ENCODE results near the gene ASTN2. TPM values are rescaled to one million over a fixed set of nuclear protein-coding genes. Genes with fewer than 3 reads are reported as not detected.

ASTN2 gene
- total RNA-seq, 1 donor from 2014 or later: 12.2 TPM

DNA sequence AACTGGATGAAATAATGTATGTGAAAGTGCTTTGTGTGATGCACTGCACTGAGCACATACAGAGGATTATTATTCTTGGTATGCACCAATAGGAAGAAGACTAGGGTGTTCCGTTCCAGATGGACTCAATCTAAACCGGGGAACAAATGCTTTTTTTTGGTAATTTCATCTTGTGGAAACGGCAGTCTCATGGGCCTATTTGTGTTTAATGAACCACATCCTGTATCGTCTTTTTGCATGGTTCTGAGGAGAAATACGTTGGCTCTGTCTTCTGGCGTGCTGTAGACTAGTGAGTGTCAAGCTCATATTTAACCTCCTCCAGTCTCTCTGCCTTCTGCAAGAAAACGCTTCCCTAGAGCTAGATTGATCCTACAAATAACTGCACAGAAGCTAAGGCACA, 697.7 kb downstream of the ASTN2 start:
- Histone ChIP-seq H3K36me3 (ENCODE audit: control insufficient read depth, insufficient read depth, low read length) (no peaks in the 10 kb centered on the region), H3K27me3 (ENCODE audit: control insufficient read depth, insufficient read depth, low read length) (no peaks in the 10 kb centered on the region), H3K4me3 (ENCODE audit: low read depth, low read length) (no peak overlapping the region)
- TF ChIP-seq, protein P1, sequence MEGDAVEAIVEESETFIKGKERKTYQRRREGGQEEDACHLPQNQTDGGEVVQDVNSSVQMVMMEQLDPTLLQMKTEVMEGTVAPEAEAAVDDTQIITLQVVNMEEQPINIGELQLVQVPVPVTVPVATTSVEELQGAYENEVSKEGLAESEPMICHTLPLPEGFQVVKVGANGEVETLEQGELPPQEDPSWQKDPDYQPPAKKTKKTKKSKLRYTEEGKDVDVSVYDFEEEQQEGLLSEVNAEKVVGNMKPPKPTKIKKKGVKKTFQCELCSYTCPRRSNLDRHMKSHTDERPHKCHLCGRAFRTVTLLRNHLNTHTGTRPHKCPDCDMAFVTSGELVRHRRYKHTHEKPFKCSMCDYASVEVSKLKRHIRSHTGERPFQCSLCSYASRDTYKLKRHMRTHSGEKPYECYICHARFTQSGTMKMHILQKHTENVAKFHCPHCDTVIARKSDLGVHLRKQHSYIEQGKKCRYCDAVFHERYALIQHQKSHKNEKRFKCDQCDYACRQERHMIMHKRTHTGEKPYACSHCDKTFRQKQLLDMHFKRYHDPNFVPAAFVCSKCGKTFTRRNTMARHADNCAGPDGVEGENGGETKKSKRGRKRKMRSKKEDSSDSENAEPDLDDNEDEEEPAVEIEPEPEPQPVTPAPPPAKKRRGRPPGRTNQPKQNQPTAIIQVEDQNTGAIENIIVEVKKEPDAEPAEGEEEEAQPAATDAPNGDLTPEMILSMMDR (IDR thresholded peaks at IDR 0.05; ENCODE audit: insufficient read depth, low read length, poor library complexity, severe bottlenecking): no peak
- no peak for DNase-seq (ENCODE audit: low read depth)

DNA sequence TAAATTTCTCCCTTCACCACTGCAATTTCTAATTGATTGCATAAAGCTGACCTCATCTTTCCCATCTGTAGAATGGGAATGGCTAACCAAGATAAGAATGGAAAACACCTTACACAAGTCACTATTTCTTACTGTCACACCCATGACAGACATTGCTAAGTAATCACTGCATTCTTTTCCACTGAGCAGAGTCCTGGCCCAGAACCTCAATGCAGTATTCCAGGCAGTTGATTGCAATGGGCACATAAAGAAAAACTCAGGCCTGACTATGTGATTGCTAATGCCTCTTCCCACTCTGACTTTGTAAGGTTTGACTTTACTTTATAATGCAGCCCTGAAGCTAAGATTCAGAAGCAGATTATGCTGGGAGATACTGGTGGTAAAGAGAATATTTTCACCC, 698.4 kb downstream of the ASTN2 start:
- Histone ChIP-seq H3K36me3 (ENCODE audit: control insufficient read depth, insufficient read depth, low read length) (no peaks in the 10 kb centered on the region), H3K27me3 (ENCODE audit: control insufficient read depth, insufficient read depth, low read length) (no peaks in the 10 kb centered on the region), H3K4me3 (ENCODE audit: low read depth, low read length) (no peak overlapping the region)
- DNase-seq (ENCODE audit: low read depth): no peak
- TF ChIP-seq, protein P1 (IDR thresholded peaks at IDR 0.05; ENCODE audit: insufficient read depth, low read length, poor library complexity, severe bottlenecking): no peak

GRCh38 chr9:116715751-116716150, 699.1 kb downstream of the ASTN2 start:
- H3K4me3 ChIP-seq (ENCODE audit: low read depth, low read length): no peak overlapping the region
- TF ChIP-seq, protein P1 (IDR thresholded peaks at IDR 0.05; ENCODE audit: insufficient read depth, low read length, poor library complexity, severe bottlenecking): no peak
- no peaks in the 10 kb centered on the region for H3K27me3 ChIP-seq (ENCODE audit: control insufficient read depth, insufficient read depth, low read length)
- H3K36me3 ChIP-seq (ENCODE audit: control insufficient read depth, insufficient read depth, low read length): no peaks in the 10 kb centered on the region
- DNase-seq (ENCODE audit: low read depth): no peak

- H3K27me3 ChIP-seq (ENCODE audit: control insufficient read depth, insufficient read depth, low read length): no peaks in the 10 kb centered on the region
- no peak for DNase-seq (ENCODE audit: low read depth)
- no peak overlapping the region for H3K4me3 ChIP-seq (ENCODE audit: low read depth, low read length)
- TF ChIP-seq, protein P1 (IDR thresholded peaks at IDR 0.05; ENCODE audit: insufficient read depth, low read length, poor library complexity, severe bottlenecking): no peak
- no peaks in the 10 kb centered on the region for H3K36me3 ChIP-seq (ENCODE audit: control insufficient read depth, insufficient read depth, low read length)
These were observed 701.6 kb downstream of the ASTN2 start for GRCh38 chr9:116713271-116713670.

DNA sequence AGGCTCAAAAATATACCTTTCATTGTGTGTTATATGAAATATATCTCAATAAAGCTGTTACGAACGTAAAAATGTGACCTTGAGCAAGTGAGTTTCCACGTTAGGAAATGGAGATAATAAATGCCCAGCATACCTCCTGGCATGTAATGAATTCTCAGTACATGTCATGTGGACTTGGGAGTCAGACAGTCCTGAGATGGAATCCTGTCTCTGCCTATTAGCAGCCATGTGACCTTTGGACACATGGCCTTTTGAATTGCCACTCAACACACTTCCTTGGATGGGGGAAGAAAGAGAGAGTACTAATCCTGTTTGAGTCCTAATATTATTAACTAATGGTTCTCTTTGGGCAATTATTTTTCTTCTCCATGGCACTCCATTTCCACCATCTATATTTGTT, 702.1 kb downstream of the ASTN2 start:
- Histone ChIP-seq H3K36me3 (ENCODE audit: control insufficient read depth, insufficient read depth, low read length) (no peaks in the 10 kb centered on the region), H3K4me3 (ENCODE audit: low read depth, low read length) (no peak overlapping the region), H3K27me3 (ENCODE audit: control insufficient read depth, insufficient read depth, low read length) (no peaks in the 10 kb centered on the region)
- TF ChIP-seq, protein P1 (IDR thresholded peaks at IDR 0.05; ENCODE audit: insufficient read depth, low read length, poor library complexity, severe bottlenecking): no peak
- no peak for DNase-seq (ENCODE audit: low read depth)
